HCT116 (cell line): ENCODE measurements around the gene SLC12A8.

Experiments used
- CTCF ChIP-seq, 3 experiments: fragments of 200-600 bp in 1 of 3; sonication (generic) in 1 of 3; IDR thresholded peaks in 2 of 3; conservative IDR thresholded peaks in 1 of 3; 2 replicates each; pipeline ENCODE4 v1.5.1; 2012 to 2017; ENCODE audit warnings: low read depth in 2 of 3, low read length in 2 of 3, antibody characterized with exemption in 1 of 3, borderline replicate concordance in 1 of 3, control low read depth in 1 of 3, mild to moderate bottlenecking in 1 of 3, mixed read lengths in 1 of 3, mixed run types in 1 of 3, moderate library complexity in 1 of 3; ENCODE audit not compliant: insufficient read depth in 1 of 3
- EGR1 ChIP-seq: IDR thresholded peaks from 2 replicates; pipeline ENCODE4 v1.6.1; 2012; ENCODE audit warnings: low read depth
- POLR2A ChIP-seq: IDR thresholded peaks from 2 replicates; pipeline ENCODE4 v1.7.0; 2011; ENCODE audit warnings: borderline replicate concordance; ENCODE audit not compliant: insufficient read depth, insufficient read length; ENCODE audit errors: extremely low read depth
- SIN3A ChIP-seq: IDR thresholded peaks from 2 replicates; pipeline ENCODE4 v1.6.1; 2012; ENCODE audit warnings: low read depth

GRCh38 chr3:125054449-125055329, 157.9 kb downstream of the SLC12A8 start:
- no peak for TF ChIP-seq SIN3A
- TF ChIP-seq CTCF (IDR thresholded peaks at IDR 0.05 in 2 of 3, conservative IDR thresholded peaks at IDR 0.05 in 1 of 3; ENCODE audit: borderline replicate concordance in 1 of 3, insufficient read depth in 1 of 3, low read depth in 2 of 3, low read length in 2 of 3), result no peak
- no peak for TF ChIP-seq POLR2A
- no peak; the same call in 1 of the 2 replicates for TF ChIP-seq EGR1
